HG02678 (cell line): ENCODE data around the gene ZSWIM1.
A peak's percentile ranks its signal among the peaks of the same experiment; 100 is the strongest.

Source experiments
- ATAC-seq: cut with Tn5 transposase; IDR thresholded peaks from one replicate; pipeline ENCODE4 v1.9.1; 2021; ENCODE audit warnings: mild to moderate bottlenecking, moderate library complexity; ENCODE audit not compliant: unreplicated experiment

ZSWIM1 gene

GRCh38 chr20:45880988-45881788, at the start of gene ZSWIM1:
Gene ZSWIM1, plus strand, starts transcription at chr20:45881227. Its CDS starts 1,366 bp downstream, at chr20:45882593.
- ATAC-seq, result peak; percentile 97

GRCh38 chr20:45832619-45833018, 48.4 kb upstream of the ZSWIM1 start:
- no peak for ATAC-seq

DNA sequence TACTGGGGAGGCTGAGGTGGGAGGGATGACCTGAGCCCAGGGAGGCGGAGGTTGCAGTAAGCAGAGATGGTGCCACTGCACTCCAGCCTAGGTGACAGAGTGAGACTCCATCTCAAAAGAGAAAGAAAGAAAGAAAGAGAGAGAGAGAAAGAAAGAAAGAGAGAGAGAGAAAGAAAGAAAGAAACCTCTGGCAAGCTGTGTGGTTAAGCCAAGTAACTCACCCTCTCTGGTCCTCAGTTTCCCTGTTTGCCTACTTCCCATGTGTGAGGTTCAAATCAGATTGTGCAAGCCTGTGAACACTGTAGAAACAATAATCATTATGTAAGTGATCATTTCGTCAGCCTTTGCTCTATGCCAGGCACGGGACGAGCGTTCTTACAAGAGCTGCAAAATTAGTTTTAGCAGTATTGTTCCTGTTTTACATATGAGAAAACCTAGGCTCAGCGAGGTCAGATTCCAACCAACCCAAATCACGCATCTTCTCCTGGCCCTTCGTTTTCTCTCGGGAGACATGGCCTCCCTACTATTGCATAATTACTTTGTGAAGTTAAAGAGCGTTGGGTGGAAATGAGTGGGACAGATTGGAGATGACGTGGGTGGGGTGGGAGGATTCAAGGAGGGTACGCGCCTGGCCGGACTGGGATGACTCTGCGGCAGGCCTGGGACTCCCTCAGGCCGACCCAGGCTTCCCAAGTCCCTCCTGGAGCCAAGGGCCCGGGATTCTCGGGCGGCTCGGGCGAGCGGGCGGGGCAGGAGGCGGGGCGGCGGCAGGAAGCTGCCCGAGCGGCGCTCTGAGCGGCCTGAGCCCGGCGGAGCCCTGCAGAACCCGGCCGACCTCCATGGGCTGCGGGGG, 47.8 kb upstream of the ZSWIM1 start, which contains the start of gene SNX21:
Gene SNX21 (plus strand): TSS at position 770 of the 853 bp plus-strand sequence. CDS start 121 bp downstream, outside the sequence.
- ATAC-seq, result no peak

- ATAC-seq, result no peak
These were observed 46.9 kb upstream of the ZSWIM1 start for GRCh38 chr20:45833883-45834796.

DNA sequence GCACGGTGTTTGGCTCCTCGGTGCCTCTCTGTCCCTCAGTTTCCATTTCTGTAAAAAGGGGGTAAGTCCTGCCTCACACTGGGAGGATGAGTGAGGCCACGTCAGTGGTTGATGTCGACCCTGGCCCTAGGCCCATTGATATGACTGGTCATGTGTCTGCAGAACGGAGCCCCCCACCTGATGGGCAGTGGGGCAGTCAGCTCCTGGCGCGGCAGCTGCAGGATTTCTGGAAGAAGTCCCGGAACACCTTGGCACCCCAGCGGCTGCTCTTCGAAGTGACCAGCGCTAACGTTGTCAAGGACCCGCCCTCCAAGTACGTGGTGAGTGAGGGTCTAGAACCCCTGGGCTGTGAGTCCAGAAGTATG, 46.2 kb upstream of the ZSWIM1 start:
- no peak for ATAC-seq

DNA sequence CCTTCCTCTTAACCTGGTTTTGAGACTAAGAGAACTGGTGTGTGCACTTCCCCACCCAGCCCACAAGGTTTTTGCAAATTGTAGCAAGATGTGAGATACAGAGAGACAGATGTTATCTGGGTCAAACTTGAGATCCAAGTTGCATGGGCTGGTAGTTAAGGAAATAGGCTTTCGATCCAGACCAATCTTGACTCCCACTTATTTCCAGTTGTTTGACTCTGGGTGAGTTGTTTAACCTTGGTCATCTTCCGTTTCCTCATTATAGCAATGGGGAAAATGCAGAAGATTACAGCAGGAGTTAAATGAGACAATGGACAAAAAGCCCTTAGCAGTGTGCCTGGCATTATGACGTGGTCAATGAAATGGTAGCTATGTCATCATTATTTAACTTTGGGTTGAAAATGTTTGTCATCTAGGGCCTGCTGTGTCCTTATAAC, 45.7 kb upstream of the ZSWIM1 start:
- ATAC-seq, result no peak

DNA sequence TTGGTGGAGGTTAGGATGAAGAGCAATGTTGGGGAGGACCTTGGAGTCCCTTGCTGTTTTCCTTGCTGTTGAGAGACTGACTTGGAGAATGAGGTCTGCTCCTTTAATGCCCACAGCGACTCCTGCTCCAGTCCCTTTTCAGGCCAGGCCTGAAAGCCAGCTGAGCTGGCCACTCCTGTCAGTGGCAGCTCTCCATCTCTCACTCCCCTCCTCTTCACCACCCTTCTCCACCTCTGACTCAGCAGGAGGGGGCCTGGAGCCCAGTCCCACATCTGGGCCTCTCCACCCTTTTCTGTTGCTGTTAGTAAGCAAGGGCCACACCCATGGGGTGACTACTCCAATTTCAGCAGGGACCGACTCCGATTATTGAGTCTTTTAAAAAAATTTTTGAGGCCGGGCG, 45.2 kb upstream of the ZSWIM1 start:
- ATAC-seq, result no peak

DNA sequence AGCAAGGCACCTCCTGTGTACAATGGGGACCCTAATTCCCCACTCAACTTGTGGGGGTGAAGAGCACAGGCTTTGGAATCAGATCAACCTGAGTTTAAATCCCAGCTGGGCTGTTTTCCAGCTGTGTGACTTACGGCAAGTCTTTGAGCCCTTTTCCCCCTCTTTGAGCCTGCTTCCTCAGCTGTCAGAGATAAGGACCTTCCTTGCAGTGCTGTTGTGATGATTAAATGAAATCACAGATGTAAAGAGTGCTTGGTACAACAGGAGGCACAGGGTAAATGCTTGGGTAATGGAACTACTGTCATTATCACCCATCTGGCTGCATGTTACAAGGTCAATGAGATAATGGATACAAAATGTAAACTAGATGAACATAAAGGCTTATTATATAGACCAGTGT, 44.2 kb upstream of the ZSWIM1 start:
- ATAC-seq, result no peak

- ATAC-seq, result no peak
These were observed 40.3 kb upstream of the ZSWIM1 start for GRCh38 chr20:45840700-45841198.

DNA sequence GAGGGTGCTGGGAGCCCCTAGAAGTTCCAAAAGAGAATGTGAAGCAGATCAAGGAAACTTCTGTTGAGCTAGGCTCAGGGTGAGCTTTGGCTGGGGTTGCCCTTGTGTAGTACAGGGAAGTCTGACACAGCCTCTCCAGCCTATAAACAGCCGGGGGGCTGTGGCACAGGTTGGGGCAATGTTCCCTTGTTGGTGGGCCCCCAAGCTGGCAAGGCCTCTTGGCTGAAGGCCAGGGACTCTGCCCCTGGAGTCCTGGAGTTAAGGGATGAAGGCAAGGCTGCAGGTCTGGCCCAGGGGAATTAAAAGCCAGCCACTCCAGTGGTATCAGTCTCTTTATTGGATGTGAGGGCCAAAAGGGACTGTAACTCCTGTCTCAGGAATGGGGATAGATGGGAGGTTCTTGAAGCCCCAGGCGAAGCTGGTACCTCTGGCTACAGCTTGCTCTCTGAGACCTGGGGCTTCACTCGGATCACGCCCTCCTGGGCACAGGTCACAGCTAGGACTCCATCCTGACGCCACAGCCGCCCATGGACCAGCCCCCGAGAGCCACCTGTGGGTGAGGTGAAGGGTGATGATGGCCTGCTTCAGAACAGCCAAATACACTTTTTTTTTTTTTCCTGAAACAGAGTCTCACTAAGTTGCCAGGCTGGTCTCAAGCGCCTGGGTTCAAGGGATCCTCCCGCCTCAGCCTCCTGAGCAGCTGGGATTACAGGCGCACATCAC, 39.5 kb upstream of the ZSWIM1 start:
- ATAC-seq, result no peak

- ATAC-seq, result peak; percentile 57
These were observed 38.7 kb upstream of the ZSWIM1 start for GRCh38 chr20:45842169-45842812.

- ATAC-seq, result no peak
These were observed 37.5 kb upstream of the ZSWIM1 start for GRCh38 chr20:45843506-45843905.

- ATAC-seq, result no peak
These were observed 35.6 kb upstream of the ZSWIM1 start for GRCh38 chr20:45845452-45845851.

GRCh38 chr20:45848421-45848820, 32.6 kb upstream of the ZSWIM1 start:
- no peak for ATAC-seq

GRCh38 chr20:45848969-45849582, 32.0 kb upstream of the ZSWIM1 start:
- no peak for ATAC-seq

DNA sequence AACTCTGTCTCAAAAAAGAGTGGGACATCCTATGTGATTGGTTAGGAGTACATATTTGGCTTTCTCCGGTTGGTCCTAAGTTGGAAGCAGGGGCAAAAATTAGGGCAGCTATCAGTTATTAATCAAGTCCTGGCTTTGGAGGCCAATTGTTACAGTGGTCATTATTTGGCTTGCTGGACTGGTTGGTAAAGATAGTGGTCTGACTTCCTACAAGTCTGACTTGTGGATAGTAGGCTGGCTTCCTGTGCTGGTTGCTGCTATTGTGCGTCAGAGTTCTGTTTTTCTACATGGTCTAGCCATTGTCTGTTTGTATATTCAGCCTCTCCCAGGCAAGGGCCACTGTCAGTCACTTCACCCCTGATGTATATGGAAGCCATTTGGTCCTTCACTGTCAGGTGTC, 30.8 kb upstream of the ZSWIM1 start:
- no peak for ATAC-seq

GRCh38 chr20:45850926-45851325, 30.1 kb upstream of the ZSWIM1 start:
- no peak for ATAC-seq

DNA sequence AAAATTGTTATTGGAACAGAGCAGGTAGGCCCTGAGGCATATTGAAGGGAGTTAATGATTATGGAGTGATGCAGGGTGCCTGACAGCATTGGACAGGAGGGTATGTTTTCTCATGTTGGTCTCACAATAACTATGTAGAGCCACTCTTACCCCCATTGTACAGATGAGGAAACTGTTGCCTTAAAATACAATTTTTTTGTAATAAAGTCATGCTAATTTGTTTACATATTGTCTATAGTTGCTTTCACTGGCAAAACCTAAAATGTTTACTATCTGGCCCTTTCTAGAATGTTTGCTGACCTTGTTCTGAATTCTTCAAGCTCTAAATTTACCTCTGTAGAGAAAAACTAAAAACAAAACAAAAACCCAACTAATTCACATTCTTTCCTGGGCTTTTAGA, 29.5 kb upstream of the ZSWIM1 start:
- ATAC-seq, result no peak

DNA sequence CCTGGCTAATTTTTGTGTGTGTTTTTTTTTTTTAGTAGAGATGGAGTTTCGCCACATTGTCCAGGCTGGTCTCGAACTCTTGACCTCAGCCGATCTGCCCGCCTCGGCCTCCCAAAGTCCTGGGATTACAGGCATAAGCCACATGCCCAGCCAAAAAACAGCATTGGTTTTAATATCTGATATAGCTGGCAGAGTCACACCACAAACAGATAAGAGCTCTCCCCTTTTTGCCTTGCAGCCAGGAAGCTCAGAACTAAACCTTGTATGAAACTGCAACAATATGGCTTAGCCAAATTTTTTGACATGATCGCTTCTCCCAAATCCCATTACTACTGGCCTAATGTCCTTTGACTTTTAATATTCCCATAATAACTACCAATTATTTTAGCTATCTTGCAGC, 28.7 kb upstream of the ZSWIM1 start:
- ATAC-seq, result no peak
